ENCODE data around the gene SLC26A1.
A peak's percentile ranks its signal among the peaks of the same experiment; 100 is the strongest.

Gene SLC26A1

GRCh38 chr4:997375-998071 lies 4.3 kb upstream of the SLC26A1 start:
- peaks cover 2% of the 10 kb centered on the region for H3K36me3 Mint-ChIP-seq (ENCODE audit: insufficient read depth)
- peaks cover 9% of the 10 kb centered on the region for H3K4me1 Mint-ChIP-seq
- no peak overlapping the region for H3K27ac Mint-ChIP-seq (ENCODE audit: low read depth)
- H3K9me3 Mint-ChIP-seq: no peaks in the 10 kb centered on the region
- H3K27me3 Mint-ChIP-seq: peaks cover 35% of the 10 kb centered on the region
- ATAC-seq (replicated peaks; ENCODE audit: extremely low read depth, poor library complexity, severe bottlenecking): peak; percentile 43
- no peak for DNase-seq (ENCODE audit: low spot score in 2 of 2)
- peak overlapping the region; percentile 31 for H3K4me3 Mint-ChIP-seq

GRCh38 chr4:996997-997374 lies 3.8 kb upstream of the SLC26A1 start:
- no peak overlapping the region for H3K27ac Mint-ChIP-seq (ENCODE audit: low read depth)
- peaks cover 9% of the 10 kb centered on the region for H3K4me1 Mint-ChIP-seq
- H3K27me3 Mint-ChIP-seq: peaks cover 35% of the 10 kb centered on the region
- no peak for ATAC-seq (replicated peaks; ENCODE audit: extremely low read depth, poor library complexity, severe bottlenecking)
- no peak for DNase-seq (ENCODE audit: low spot score in 2 of 2)
- H3K36me3 Mint-ChIP-seq (ENCODE audit: insufficient read depth): peaks cover 2% of the 10 kb centered on the region
- no peaks in the 10 kb centered on the region for H3K9me3 Mint-ChIP-seq
- H3K4me3 Mint-ChIP-seq: no peak overlapping the region

- Mint-ChIP-seq H3K4me3 (no peak overlapping the region), H3K27me3 (peaks cover 35% of the 10 kb centered on the region), H3K36me3 (ENCODE audit: insufficient read depth) (peaks cover 2% of the 10 kb centered on the region), H3K9me3 (no peaks in the 10 kb centered on the region), H3K27ac (ENCODE audit: low read depth) (peak overlapping the region; percentile 87), H3K4me1 (peaks cover 9% of the 10 kb centered on the region)
- no peak for DNase-seq (ENCODE audit: low spot score in 2 of 2)
- no peak for ATAC-seq (replicated peaks; ENCODE audit: extremely low read depth, poor library complexity, severe bottlenecking)
Observed at GRCh38 chr4:996030-996996, 3.1 kb upstream of the SLC26A1 start.

GRCh38 chr4:995311-996026 lies 2.3 kb upstream of the SLC26A1 start:
- H3K27me3 Mint-ChIP-seq: peaks cover 35% of the 10 kb centered on the region
- H3K9me3 Mint-ChIP-seq: no peaks in the 10 kb centered on the region
- H3K27ac Mint-ChIP-seq (ENCODE audit: low read depth): peak overlapping the region; percentile 87
- ATAC-seq (replicated peaks; ENCODE audit: extremely low read depth, poor library complexity, severe bottlenecking): no peak
- H3K36me3 Mint-ChIP-seq (ENCODE audit: insufficient read depth): peaks cover 2% of the 10 kb centered on the region
- H3K4me1 Mint-ChIP-seq: peaks cover 9% of the 10 kb centered on the region
- no peak overlapping the region for H3K4me3 Mint-ChIP-seq
- DNase-seq (ENCODE audit: low spot score in 2 of 2): no peak

GRCh38 chr4:992297-993110 lies 700 bp downstream of the SLC26A1 start:
- ATAC-seq (replicated peaks; ENCODE audit: extremely low read depth, poor library complexity, severe bottlenecking): no peak
- peaks cover 4% of the 10 kb centered on the region for H3K4me1 Mint-ChIP-seq

GRCh38 chr4:991451-992296 lies 1.5 kb downstream of the SLC26A1 start:
- no peak for ATAC-seq (replicated peaks; ENCODE audit: extremely low read depth, poor library complexity, severe bottlenecking)

More at GRCh38 chr4:992297-993110, 700 bp downstream of the SLC26A1 start:
- H3K36me3 Mint-ChIP-seq (ENCODE audit: insufficient read depth): no peaks in the 10 kb centered on the region
- peaks cover 15% of the 10 kb centered on the region for H3K27me3 Mint-ChIP-seq
- H3K9me3 Mint-ChIP-seq: no peaks in the 10 kb centered on the region
- no peak overlapping the region for H3K27ac Mint-ChIP-seq (ENCODE audit: low read depth)
- no peak overlapping the region for H3K4me3 Mint-ChIP-seq
- no peak for DNase-seq (ENCODE audit: low spot score in 2 of 2)

GRCh38 chr4:990746-991367 lies 2.3 kb downstream of the SLC26A1 start:
- Mint-ChIP-seq H3K4me1 (peaks cover 5% of the 10 kb centered on the region), H3K36me3 (ENCODE audit: insufficient read depth) (peaks cover 3% of the 10 kb centered on the region), H3K9me3 (no peaks in the 10 kb centered on the region), H3K4me3 (no peak overlapping the region), H3K27ac (ENCODE audit: low read depth) (no peak overlapping the region), H3K27me3 (peaks cover under 1% of the 10 kb centered on the region)
- DNase-seq (ENCODE audit: low spot score in 2 of 2) (no peak), ATAC-seq (replicated peaks; ENCODE audit: extremely low read depth, poor library complexity, severe bottlenecking) (no peak)

More at GRCh38 chr4:991451-992296, 1.5 kb downstream of the SLC26A1 start:
- Mint-ChIP-seq H3K9me3 (no peaks in the 10 kb centered on the region), H3K36me3 (ENCODE audit: insufficient read depth) (no peaks in the 10 kb centered on the region), H3K4me1 (peaks cover under 1% of the 10 kb centered on the region), H3K27ac (ENCODE audit: low read depth) (no peak overlapping the region), H3K4me3 (no peak overlapping the region), H3K27me3 (peaks cover 8% of the 10 kb centered on the region)
- DNase-seq (ENCODE audit: low spot score in 2 of 2): no peak

GRCh38 chr4:989722-990471 lies 3.3 kb downstream of the SLC26A1 start:
- Mint-ChIP-seq H3K4me1 (peaks cover 11% of the 10 kb centered on the region), H3K27ac (ENCODE audit: low read depth) (no peak overlapping the region), H3K4me3 (no peak overlapping the region), H3K27me3 (no peaks in the 10 kb centered on the region), H3K36me3 (ENCODE audit: insufficient read depth) (peaks cover 3% of the 10 kb centered on the region), H3K9me3 (no peaks in the 10 kb centered on the region)
- ATAC-seq (replicated peaks; ENCODE audit: extremely low read depth, poor library complexity, severe bottlenecking) (no peak), DNase-seq (ENCODE audit: low spot score in 2 of 2) (no peak)

GRCh38 chr4:988726-989721 lies 4.2 kb downstream of the SLC26A1 start:
- Mint-ChIP-seq H3K4me1 (peaks cover 11% of the 10 kb centered on the region), H3K27me3 (no peaks in the 10 kb centered on the region), H3K9me3 (no peaks in the 10 kb centered on the region), H3K27ac (ENCODE audit: low read depth) (no peak overlapping the region), H3K36me3 (ENCODE audit: insufficient read depth) (peaks cover 3% of the 10 kb centered on the region), H3K4me3 (no peak overlapping the region)
- DNase-seq (ENCODE audit: low spot score in 2 of 2) (no peak), ATAC-seq (replicated peaks; ENCODE audit: extremely low read depth, poor library complexity, severe bottlenecking) (no peak)

Data from central memory CD8-positive, alpha-beta T cell (primary cell).